GM18867 (cell line): ENCODE results near the gene CMPK2.
"Not testable (repeated sequence)": the region's sequence is repeated elsewhere in the genome, so short reads cannot be mapped to it uniquely, and the experiment has no call there.

ENCODE experiments used
- ATAC-seq: cut with Tn5 transposase; IDR thresholded peaks from one replicate; pipeline ENCODE4 v1.9.1; 2021; ENCODE audit warnings: mild to moderate bottlenecking, moderate library complexity; ENCODE audit not compliant: unreplicated experiment

CMPK2 gene

DNA sequence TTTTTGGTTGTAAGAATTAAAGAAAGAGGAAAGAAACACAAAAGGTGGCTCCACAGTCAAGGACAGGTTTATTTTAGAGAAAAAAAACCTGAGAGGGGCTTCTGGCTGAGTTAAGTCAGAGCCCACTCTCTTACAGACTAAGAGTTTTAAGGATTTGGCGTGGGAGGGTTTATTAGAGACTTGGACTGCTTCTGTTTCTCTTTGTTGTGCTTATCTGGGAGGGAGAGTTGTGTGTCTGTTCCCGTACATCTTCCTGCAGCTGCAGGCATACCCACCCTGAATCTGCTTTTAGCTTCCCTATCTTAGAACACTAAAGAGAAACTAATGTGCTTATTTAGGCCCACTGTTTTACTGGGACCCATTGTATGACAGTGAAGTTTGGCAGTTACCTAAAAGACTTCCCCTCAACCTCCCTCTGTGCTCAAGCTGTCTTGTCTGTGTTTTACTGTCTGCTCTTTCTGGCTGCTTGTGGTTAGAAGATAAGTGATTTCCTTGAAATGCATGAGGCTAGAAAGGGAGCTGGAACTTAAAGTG is 14.6 kb upstream of the CMPK2 start:
- ATAC-seq, result no peak

- no peak for ATAC-seq
Measured at GRCh38 chr2:6879011-6879410, 13.3 kb upstream of the CMPK2 start.

DNA sequence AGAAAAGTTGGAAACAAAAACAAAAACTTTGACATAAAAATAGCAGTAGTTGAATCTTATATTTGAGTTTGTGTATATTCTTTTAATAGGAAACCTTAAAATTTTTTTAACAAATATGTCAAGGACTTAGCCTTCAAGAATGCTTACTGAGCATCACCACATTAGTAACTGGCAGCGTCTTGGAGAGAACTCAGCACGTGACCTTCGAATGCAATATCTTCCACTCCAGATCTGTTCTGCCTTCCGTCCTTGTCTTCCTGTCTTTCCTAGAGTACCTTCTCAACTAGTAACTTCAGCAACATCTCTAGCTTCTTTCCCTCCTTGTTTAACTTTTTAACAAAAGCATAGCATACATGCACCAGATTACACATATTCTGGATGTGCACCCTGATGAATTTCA is 12.8 kb upstream of the CMPK2 start:
- ATAC-seq, result no peak

DNA sequence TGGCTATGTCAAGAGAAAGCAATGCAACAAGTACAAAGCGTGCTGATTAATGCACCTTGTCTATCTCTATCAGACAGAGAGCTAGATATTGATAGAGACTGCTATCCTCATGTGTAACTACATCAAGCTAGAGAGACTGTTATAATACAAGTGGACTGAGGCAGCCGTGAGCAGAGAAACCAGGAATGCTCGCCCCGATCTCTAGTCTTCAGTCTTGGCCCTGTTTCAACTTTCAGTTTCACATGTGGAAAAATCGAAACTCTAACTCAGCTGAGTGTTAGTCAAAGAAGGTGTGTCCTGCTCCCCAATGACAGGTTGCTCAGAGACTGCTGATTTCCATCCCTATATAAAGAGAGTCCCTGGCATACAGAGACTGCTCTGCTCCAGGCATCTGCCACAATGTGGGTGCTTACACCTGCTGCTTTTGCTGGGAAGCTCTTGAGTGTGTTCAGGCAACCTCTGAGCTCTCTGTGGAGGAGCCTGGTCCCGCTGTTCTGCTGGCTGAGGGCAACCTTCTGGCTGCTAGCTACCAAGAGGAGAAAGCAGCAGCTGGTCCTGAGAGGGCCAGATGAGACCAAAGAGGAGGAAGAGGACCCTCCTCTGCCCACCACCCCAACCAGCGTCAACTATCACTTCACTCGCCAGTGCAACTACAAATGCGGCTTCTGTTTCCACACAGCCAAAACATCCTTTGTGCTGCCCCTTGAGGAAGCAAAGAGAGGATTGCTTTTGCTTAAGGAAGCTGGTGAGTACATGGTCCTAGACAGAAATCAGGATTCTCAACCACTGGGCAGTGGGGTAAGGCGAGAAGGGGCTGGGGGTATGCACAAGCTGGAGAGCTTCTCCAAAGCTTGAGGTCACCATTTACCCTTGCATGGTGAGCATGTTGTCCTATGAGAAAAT is 11.9 kb upstream of the CMPK2 start, which contains the start of gene RSAD2:
RSAD2 (plus strand) TSS at position 376 of the 903 bp plus-strand sequence; CDS start at position 400, 24 bp downstream.
- ATAC-seq, result peak; percentile 91

- ATAC-seq, result no peak
Measured at GRCh38 chr2:6876309-6876708, 10.6 kb upstream of the CMPK2 start.

- no peak for ATAC-seq
Measured at GRCh38 chr2:6874032-6874431, 8.3 kb upstream of the CMPK2 start.

DNA sequence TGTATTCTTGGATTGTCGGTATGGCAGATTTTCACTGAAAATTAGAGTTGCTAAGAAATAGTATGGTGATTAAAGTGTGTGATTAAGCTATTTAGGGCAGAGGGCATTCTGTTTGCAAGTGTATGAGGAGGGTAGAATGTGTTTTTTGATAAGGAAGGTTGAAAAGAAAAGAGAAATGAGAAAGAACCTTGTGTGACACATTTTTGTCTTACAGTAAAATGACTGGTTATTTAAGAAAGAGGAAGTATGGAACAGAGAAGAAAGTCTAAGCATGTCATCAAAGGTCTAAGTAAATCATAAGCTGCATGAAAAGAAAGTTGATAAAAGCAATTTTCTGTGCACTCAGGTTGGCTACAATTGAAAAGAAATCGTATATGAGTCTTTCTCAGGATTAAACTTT is 6.7 kb upstream of the CMPK2 start:
- ATAC-seq, result peak; percentile 78

- ATAC-seq, result no peak
Measured at GRCh38 chr2:6866982-6867381, 1.3 kb upstream of the CMPK2 start.

DNA sequence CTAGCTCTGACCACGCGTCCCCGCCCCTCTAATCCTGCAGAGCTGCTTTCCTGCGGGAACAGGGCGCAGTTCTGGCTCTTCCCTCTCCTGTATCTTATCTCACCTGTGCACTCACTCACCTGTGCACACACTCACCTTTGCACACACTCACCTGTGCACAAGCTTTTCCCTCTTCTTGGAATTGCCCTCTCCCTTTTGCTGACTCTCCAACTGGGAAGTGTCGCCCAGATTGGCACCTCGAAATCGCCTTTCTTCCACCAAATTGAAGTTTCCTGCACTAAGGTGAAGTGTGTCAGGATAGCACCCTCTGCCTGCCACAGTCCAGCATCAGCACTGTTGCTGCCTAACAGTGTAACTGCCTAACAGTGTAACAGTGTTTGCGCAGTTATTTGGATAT is 566 bp upstream of the CMPK2 start:
- peak; percentile 38 for ATAC-seq

DNA sequence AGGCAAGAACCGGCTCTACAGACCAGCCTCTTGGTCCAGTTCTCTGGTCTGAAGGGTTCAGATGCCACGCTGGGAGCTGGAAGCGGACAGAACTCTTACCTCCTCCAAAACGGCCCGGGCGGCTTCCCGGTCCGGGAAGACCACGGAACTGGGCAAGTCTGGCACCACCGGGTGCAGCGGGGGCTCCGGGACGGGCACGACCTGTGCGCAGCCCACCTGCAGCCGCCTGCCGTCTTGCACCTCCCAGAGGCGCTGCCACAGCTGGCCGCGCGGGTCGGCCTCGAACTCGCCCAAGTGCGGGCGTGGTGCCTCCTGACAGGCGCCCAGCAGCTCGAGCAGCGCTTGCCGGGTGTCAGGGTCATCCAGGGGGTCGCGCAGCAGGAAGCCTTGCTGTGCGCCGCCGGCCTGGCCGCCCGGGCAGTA is 773 bp downstream of the CMPK2 start:
- peak; percentile 31 for ATAC-seq

- no peak for ATAC-seq
Measured at GRCh38 chr2:6864231-6864754, 1.4 kb downstream of the CMPK2 start.

DNA sequence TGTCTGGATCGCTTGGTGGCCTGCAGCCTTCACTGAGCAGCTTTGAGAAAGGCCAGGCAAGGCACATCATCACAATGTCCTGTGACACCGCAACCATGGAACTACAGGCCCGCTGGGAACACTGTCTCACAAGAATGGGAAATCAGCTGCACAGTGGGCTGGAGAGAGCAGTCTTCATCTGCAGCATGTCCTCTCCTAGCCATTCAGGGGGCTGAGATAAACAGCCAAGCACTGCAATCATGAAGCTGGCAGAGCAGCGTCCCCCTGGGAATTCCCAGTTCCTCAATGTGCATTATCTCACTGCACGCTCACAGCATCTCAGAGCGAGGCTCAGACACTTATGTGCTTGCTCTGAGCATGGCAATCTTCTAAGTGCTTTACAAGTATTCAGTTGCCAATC is 1.9 kb downstream of the CMPK2 start:
- ATAC-seq, result no peak

DNA sequence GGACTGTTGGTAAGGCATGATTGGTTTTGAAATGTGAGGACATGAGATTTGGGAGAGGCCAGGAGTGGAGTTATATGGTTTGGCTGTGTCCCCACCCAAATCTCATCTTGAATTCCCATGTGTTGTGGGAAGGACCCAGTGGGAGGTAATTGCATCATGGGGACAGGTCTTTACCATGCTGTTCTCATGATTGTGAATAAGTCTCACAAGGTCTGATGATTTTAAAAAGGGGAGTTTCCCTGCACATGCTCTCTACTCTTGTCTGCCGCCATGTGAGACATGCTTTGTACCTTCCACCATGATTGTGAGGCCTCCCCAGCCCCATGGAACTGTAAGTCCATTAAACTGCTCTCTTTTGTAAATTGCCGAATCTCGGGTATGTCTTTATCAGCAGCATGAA is 5.4 kb downstream of the CMPK2 start:
- ATAC-seq, result no peak

DNA sequence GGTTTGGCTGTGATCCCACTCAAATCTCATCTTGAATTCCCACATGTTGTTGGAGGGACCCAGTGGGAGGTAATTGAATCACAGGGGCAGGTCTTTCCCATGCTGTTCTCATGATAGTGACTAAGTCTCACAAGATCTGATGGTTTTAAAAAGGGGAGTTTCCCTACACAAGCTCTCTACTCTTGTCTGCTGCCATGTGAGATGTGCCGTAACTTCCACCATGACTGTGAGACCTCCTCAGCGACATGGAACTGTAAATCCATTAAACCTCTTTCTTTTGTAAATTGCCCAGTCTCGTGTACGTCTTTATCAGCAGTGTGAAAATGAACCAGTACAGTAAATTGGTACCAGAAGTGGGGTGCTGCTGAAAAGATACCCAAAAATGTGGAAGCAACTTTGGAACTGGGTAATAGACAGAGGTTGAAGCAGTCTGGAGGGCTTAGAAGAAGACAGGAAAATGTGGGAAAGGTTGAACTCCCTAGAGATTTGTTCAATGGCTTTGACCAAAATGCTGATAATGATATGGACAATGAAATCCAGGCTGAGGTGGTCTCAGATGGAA is 7.2 kb downstream of the CMPK2 start:
- not testable (repeated sequence) for ATAC-seq

GRCh38 chr2:6856548-6856920 is 9.2 kb downstream of the CMPK2 start:
- no peak for ATAC-seq

DNA sequence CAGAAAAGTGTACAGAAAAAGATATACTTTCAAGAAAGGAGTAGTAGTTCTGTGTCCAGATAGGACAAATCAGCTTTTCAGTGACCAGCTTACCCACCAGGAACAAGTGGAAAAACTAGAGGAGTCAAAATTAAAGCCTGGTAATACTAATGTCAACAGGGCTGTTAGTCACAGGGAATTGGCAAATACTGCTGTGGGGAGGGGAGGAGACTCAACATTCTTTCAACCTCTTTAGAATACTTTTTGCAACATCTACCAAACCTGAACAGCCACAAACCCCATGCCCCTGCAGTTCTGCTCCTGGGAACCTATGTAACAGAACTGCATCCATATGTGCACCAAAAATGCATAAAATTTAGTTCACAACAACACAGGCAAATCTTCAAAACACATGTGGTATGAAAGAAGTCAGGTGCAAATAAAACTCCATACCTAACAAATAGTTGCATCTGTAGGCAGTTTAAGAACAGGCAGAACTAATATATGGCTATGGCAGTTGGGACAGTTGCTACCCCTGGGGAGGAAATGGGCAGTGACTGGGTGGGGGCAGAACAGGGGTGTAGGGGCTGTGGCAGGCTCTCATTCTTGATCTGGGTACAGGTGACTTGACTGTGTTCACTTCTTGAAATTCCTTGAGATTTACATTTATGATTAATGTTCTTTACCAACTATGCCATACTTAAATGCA is 9.7 kb downstream of the CMPK2 start:
- ATAC-seq, result no peak

DNA sequence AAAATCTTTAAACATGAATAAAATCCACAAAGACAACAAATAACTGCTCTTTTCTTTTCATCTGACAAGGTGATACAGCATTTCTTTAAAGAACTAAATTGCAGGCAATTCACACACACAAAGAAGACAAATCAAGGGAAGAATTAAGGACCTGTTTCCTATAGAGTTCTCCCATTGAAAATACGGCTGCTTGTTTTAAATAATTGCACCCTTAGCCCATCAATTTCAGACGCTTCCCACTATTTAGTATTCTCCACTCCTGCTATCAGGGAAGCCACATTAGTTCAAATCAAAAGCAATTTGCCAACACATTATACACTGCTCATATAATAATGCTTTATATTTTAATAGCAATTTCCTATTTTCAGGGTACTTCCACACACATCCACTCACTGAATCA is 11.3 kb downstream of the CMPK2 start:
- no peak for ATAC-seq

- ATAC-seq, result no peak
Measured at GRCh38 chr2:6852195-6852594, 13.5 kb downstream of the CMPK2 start.

DNA sequence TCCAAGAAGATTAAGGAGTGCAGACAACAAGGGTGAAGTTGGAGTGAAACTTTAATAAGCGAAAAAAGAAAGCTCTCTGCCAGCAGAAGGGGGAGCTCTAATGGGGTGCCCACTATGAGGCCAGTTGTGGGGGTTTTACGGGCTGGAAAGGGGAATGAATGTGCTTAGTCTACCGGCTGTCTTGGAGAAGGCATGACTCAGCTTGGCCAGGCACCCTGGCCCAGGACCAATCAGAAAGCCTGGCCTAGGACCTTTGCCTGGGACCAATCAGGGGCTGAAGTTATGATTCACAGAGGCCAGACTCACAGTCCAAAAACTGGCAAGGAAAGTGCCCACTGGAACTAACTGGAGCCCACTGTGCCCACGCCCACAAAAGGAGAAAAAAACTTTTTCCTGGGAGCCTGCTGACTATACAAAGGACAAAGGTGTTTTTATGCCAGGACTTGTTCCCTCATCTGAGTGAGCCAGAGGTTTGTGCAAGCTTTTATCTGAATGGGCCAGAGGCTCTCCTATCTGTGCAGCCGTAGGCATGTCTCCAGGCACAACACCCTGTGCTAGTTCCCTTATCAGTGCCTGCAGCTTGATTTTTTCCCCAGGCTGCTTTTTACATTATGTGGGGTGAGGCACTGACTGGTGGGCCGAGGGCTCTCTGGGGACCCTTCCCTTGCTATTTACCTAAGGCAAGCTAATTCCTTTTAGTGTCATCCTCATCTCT is 18.6 kb downstream of the CMPK2 start:
- ATAC-seq, result no peak

- no peak for ATAC-seq
Measured at GRCh38 chr2:6846540-6846939, 19.2 kb downstream of the CMPK2 start.

GRCh38 chr2:6845903-6846302 is 19.8 kb downstream of the CMPK2 start:
- no peak for ATAC-seq
